GM21515 (cell line): Measurements from ENCODE around the gene SMOC2.

Source experiments
- ATAC-seq: cut with Tn5 transposase; IDR thresholded peaks from one replicate; pipeline ENCODE4 v1.9.1; 2021; ENCODE audit not compliant: unreplicated experiment

Gene SMOC2

DNA sequence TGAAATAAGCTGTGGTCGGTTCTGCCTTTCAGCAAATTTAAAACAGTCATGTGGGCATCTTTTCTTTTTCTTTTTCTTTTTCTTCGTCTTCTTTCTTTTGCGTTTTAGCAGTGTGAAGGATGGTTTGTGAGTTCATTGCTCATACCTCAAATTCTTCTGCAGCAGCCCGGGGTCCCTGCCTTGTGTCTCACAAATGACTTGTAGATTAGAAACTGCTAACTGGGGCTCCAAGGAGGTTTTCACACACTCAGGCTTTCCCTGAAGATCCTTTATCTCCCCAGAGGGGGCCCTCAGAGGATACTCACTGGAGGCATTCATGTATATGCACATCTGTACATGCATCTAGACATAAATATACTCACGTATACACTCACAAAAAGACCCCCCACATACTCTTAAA is 1.7 kb downstream of the SMOC2 start:
- ATAC-seq, result no peak

DNA sequence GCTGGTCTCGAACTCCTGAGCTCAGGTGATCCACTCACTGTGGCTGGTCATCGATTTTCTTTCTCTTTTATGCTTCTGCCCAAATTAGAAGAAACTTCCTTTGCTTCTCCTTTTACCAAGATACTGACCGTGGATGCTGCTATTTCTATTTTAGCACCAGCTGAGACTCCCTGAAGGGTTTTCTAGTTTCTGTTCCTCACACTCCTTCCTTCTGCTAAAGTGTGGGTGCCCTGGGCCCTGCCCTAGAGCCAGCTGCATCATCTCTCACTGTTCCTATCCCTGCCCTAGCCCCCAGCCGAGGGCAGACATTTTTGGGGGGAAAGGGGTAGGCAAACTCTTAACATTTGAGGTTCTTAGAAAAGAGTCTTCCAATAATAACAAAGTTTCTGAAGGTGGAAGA is 6.3 kb downstream of the SMOC2 start:
- no peak for ATAC-seq

DNA sequence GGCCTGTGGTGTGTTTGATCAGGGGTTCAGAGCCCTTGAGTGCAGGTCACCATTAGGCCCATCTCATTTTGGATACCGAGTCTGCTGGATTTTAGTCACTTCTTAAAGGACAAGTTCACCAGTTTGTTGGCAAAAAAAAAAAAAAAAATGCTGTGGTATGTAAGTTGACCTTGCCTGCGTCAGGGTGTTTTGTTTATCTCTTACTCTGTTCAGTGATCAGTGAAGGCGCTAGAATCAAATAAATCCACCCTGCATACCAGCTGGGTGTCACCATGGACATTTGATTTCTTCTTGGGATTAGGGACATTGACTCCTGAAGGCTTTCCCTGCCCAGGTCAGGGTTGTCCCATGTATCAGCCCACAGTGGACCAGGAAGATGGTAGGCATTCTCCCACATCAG is 6.7 kb downstream of the SMOC2 start:
- ATAC-seq, result no peak

DNA sequence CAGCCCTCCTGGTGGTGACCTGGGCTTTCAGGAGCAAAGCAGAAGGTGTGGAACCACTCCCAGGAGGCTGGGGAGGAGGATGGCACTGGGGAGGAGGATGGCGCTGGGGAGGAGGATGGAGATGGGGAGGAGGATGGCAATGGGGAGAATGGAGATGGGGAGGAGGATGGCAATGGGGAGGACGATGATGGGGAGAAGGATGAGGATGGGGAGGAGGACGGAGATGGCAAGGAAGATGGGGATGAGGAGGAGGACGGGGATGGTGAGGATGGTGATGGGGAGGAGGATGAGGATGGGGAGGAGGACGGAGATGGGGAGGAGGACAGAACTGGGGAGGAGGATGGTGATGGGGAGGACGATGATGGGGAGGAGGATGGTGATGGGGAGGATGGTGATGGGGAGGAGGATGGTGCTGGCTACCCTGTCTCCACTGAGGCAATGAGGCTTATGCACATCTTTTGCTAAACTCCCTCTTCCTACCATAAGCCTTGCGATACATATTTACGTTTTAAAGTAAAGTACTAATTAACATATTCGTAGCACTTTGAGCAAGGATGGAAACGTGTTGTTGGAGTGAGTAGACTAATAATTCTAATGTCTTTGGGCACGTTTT is 7.4 kb downstream of the SMOC2 start:
- no peak for ATAC-seq

DNA sequence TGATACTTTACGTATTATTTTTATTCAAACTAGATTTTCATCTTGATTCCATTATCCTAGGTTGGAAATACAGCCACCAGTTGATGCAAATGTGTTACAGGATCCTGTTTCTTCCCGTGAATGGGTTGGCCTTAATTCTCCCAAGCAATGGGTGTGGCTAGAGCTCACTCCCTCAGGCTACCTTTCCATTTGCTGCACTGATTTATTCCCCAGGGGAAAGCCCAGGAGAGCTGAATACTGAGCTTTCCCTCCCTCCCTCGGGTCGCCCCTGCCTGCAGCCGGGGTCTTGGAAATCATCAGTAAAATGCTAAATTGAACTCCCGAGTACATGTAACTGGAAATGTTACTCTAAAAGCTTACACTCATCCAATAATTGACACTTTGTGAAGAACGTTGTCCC is 9.9 kb downstream of the SMOC2 start:
- ATAC-seq, result no peak

DNA sequence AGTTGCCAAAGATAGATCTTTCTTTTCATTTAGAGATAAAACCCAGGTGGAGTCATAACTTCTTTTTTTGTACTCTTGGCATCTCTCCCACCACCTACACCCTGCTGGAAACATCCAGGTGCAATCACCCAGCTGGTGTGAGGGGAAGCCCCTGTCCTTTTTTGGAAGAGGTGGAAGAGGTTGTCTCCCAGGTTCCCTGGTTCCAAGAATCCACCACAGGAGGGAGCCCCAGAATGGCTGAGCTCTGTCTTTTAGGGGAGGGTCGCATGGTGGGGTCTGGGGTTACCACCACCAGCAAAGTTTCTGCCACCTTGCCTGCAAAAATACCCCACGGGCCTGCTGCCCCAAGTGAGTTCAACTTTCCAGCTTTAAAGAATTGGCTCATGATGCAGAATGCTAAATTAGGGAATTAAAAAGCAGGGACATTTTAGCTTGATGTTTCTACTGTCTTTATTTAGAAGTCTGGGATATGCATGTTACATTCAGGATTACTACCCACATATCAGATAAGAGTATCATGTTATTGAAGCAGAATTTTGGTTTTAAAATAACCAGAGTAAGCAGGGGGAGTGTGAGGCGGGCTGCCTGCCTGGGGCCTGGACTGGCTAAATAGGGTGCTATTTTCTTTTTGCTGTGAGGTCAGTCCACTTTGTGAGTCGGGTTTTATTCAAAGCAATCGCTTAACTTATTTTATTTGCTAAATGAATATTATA is 11.0 kb downstream of the SMOC2 start:
- ATAC-seq, result no peak

DNA sequence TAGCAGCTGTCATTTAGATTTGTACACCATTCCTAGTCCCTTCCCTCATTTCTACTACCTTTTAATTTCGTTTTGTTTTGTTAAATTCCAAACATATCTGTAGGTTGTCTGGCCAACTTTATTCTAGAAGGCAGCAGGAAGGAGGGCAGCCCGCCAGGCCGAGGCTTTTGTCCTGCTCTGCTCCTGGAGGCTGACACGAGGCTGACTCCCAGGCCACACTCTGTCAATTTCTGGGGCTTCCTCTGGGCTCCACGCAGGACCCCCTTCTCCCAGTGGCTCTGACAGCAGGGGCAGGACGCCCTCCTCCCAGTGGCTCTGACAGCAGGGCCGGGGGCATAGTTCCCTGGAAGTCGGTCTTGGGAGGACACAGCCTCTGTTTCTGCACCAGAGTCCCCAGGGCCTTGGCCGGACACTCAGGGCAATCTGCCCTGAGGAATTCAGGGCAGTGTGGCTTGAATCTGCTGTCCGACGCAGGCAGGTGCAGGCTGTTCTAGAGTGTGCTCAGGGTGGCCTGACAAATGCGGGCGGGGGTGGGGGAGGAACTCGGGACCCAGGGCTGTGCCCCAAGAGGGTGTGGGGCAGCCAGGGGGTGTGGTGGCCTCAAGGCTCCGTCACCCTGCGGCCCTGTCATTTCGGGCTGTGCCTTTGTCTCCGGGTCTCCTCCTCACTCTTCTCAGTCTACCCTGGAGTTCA is 11.8 kb downstream of the SMOC2 start:
- ATAC-seq, result no peak

DNA sequence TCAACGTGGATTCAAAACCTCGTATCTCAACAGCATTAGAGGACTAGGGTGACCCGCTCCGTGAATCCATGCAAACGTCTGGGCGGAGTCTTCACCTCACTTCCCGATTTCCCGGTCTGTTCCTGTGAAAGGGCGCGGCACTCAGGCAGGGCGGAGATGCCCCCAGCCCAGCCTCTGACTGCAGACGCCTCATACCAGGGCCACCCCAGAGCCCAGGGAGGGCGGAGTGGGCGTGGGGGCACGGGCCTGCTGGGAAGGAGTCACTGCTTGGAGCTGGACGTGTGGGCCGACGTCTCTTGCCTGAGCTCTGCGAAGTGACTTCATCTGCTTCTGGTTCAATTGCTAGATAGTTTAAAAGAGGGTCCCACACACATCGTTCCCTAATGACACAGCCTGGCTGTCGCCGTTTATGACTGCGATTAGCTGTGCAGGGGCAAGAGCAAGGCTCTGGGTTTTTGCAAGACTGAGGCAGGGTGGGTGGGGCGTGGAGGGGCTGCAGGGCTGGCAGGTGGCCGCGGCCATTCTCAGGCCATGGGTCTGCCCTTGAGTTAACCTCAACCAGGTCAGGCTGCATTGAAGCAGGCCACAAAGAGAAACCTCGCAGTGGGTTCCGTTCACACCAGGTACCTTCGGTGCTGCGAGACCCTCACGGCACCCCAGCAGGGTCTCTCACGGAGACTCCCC is 15.0 kb downstream of the SMOC2 start:
- ATAC-seq, result no peak

DNA sequence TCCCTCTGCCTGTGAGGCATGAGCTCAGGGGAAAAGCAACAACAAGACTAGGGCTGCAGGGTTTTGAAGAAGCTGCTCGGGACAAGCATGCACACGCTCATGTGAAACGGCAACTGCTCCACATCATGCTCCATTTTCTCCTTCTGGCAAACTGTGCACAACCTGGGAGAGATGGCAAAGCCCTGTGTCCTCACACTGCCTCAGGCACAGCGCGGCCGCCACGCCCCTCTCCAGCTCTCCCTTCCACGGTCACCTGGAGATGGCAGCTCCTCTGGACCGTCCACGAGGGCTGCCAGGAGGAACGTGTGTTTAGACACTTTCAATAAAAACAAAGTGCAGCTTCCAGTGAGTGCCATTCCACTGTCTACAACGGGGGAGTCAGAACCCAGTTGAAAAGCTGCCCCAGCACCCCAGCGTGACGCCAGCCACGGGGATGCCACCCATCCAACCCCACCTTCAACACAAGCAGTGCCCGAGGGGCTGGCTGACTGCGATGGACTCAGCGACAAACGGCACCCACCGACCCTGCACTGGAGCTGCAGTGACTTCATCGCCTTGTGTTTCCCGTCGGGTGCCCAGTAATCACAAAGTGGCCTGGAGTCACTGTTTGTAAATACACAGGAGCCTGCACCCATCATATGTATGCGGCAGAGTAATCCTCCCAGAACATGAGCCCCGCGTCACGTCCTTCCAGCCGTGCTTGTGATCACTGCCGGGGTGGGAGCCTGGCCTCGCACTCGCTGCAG is 16.1 kb downstream of the SMOC2 start:
- ATAC-seq, result no peak

DNA sequence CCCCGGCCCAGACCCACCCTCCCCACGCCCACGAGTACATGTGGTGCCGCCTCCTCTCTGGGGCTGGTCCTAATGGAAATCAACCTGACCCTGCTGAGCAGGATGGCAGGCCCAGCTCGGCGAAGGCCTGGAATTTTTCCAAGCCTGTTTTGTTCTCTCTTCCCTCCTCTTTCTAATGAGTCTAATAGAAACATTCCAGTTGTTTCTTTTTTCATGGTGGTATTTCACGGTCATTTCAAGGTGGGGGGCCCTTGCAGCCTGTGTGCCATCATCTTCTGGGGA is 16.6 kb downstream of the SMOC2 start:
- no peak for ATAC-seq

DNA sequence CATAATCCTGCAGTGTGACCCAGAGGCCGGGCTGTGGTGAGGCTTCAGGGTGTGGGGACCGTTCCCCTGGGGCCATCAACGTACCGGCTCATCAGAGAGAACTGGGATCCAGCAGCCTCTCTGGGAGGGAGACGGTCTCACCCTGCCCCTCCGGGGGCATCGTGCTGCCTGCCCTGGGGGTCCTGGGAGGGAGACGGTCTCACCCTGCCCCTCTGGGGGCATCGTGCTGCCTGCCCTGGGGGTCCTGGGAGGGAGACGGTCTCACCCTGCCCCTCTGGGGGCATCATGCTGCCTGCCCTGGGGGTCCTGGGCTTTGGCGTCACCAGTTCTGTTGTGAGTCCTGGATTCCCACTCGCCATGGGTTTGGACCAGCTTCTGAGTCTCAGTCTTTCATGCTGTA is 17.1 kb downstream of the SMOC2 start:
- no peak for ATAC-seq

DNA sequence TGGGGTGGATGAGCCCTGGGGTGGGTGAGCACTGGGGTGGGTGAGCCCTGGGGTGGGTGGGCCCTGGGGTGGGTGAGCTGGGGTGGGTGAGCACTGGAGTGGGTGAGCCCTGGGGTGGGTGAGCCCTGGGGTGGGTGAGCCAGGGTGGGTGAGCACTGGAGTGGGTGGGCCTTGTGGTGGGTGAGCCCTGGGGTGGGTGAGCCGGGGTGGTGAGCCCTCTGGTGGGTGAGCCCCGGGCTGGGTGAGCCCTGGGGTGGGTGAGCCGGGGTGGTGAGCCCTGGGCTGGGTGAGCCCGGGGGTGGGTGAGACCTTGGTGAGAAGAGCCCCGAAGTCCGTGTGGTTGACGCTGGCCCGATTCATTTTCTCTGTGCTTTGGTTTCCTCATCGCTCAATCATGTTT is 18.6 kb downstream of the SMOC2 start:
- ATAC-seq, result no peak

DNA sequence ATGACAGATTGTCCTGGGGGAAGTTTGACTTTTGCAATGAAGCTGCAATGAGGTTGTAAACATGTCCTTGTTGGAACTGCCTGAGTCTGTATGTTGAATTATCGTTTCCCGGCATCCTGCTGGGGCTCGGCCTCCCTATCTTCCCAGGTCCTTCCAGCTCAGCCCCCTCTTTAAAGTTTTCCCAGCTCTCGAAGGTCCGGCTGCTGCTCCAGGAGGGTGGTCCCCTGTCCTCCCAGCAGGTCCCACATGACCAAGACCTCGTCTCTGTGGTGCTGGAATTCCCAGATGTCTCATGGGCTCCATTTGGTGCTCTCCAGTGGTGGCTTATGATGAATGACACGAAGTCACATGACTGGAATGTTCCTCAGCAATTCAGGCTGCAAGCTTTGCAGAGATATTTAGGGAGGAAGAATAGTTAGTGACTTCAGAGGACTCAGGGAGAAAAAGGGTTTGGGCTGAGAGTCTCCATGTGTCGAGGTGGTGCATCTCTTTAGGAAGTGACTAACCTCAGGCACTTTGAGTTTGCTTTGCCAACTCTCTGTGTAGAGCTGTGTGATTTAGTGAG is 21.4 kb downstream of the SMOC2 start:
- no peak for ATAC-seq

DNA sequence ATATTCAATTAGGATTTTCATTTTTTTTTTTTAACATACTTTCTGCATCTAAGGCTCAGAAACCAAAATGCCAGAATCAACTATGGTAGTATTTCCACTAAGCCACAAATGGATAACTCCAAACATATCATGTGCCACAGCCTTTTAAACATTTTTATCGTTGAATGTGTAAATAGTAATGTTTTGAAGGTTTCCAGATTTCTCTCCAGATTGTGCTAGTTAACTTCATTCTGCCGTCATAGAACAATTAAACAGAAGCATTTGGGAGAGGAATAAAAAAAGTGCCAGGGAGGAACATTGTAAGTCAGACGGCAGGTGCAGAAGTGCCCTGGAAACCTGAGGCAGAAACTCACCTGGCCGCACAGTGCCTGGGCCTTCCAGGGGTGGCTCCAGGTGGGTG is 23.6 kb downstream of the SMOC2 start:
- ATAC-seq, result no peak

DNA sequence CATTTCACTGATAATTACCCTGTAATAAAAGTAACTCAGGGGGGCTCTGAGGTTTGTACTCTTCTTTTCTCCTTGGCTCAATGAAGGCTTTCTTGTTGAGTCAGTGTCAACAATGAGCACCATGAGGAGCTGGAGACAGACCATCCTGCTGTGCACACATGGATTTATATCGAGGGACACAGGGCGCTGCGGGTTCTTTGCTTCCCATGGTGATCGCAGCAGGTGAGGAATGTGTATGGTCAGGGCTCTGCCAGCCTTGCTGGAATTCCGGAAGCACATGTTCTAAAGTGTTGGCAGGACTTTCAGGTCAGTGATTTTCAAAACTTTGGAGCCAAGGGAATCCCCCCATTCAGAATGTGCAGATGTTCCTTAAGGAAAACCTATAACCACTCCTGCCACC is 27.1 kb downstream of the SMOC2 start:
- no peak for ATAC-seq

DNA sequence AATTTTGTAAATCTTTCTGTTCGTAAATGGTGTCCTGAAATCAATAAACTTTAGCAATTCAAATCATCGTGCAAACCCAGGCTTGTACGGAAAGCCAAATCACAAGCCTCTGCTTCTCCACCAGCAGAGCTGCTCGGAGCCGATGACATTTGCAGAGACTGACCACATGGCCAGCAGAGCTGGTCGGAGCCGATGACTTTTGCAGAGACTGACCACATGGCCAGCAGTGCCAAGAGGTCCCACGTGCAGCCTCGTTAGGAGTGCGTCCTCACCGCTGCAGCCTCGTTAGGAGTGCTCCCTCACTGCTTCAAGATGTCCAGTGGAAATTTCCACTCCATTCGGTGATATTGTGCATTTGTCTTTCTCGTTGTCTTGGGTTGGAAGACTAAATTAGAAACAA is 28.5 kb downstream of the SMOC2 start:
- ATAC-seq, result no peak

DNA sequence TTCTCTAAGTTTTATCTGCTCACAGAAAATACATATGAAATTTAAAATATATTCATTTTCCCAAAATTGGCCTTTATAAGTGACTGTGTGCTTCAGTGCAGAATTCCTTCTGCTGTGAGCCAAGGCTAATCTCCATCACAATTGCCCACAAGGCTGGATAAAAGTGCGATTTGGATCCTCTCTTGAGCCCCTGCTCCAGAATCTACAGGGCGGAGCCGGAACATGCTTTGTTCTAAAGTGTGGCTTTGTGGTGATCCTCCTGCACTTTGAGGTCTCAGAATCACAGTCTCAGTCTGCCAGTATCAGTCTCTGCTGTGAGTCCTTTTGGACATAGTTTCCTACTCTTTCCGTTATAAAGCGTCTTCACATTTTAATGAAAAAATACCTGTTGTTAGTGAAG is 28.9 kb downstream of the SMOC2 start:
- no peak for ATAC-seq

DNA sequence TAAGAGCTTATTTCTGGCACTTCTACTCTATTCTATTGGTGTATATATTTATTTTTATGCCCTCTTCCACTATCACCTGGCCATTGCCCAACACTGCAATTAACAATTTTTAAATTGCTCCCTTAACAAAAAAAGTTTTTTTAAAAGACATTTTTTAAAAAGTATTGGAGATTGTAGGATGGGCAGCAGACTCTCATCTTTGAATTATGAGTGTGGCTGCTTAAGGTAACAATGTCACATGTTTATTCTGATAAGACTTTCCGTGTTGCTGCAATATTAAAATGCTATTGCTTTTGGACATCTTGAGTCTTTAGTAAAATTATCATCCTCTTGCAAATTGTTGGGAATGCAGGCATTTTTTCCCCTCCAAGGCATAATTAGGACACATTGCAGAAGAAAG is 31.4 kb downstream of the SMOC2 start:
- ATAC-seq, result no peak

DNA sequence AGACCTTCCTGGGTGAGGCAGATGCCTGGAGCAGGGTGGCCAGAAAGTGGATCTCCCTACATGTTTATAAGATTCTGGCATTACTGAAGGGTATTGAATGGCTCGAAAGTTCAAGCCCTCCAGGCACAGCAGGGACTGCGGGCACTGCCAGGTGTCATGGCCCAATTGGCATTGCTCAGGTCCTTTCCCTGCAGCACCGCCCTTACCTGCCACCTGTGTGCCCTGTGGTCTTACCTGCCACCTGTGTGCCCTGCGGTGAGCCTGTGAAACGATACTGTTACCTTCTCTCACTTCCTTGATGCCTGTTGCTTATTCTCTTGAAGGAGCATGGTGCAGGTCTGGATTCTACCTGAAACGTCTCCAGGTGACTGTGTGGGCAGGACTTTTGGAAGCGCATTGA is 32.2 kb downstream of the SMOC2 start:
- ATAC-seq, result no peak

DNA sequence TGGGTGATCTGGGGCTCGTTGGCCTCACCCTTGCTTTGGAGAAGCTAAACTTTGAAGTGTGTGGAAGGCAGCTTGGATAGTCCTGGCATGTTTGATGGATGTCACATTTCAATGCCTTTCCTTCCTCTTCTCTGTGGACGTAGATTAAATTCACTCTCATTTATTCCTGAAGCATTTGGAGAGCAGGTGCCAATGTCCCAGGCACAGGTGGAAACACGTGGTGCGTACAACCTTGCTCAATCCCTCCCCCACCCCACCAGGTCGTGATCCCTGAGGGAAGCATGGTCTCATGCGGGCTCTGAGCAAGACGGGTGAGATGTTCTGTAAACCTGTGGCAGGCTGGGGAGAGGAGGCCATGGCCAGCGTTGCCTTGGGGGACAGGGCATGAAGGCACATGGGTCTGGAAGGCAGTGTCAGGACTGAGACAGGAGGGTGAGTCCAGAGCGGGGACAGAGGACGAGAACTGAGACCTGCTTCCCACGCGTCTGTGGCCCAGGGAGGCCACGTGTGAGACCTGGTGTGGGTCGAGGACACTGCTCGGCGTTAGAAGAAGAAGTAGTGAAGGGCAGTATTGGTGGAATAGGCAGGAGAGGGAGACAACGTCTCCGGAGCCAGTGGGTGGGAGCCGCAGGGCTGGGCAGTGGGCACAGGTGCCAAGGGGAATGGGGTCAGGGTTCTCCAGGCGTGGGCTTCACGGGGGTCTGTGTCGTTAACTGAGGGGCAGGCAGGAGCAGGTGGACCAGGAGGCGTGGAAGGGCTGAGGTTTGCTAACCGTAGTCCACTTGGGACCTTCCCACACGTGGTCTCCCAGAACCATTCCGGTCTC is 34.4 kb downstream of the SMOC2 start:
- no peak for ATAC-seq
